IPS DF 19.7 (cell line): ENCODE data around the gene UFC1.

Experiments used
- DNase-seq: peaks from one replicate; pipeline ENCODE4 v3.0.0-alpha.2; 2013; ENCODE audit warnings: low read depth, low spot score

Gene UFC1

GRCh38 chr1:161192476-161193465 lies 39.0 kb downstream of the UFC1 start:
- no peak for DNase-seq

GRCh38 chr1:161193561-161194235 lies 39.9 kb downstream of the UFC1 start:
- no peak for DNase-seq

GRCh38 chr1:161195171-161195570 lies 41.4 kb downstream of the UFC1 start:
- no peak for DNase-seq

GRCh38 chr1:161196111-161196510 lies 42.3 kb downstream of the UFC1 start:
- DNase-seq: no peak

- no peak for DNase-seq
These were observed 43.0 kb downstream of the UFC1 start for GRCh38 chr1:161196521-161197451.

GRCh38 chr1:161197560-161198193 lies 43.9 kb downstream of the UFC1 start:
- DNase-seq: no peak

GRCh38 chr1:161198194-161198896 lies 44.6 kb downstream of the UFC1 start:
- no peak for DNase-seq

GRCh38 chr1:161198897-161199431 lies 45.2 kb downstream of the UFC1 start, which contains the start of gene ADAMTS4:
ADAMTS4 (minus strand) TSS chr1:161199054; CDS start chr1:161198627, 427 bp downstream.
- no peak for DNase-seq

- no peak for DNase-seq
These were observed 45.8 kb downstream of the UFC1 start for GRCh38 chr1:161199506-161200139.

- no peak for DNase-seq
These were observed 46.7 kb downstream of the UFC1 start for GRCh38 chr1:161200421-161200991.

- no peak for DNase-seq
These were observed 47.4 kb downstream of the UFC1 start for GRCh38 chr1:161200992-161201835.

- DNase-seq: peak; percentile 99
These were observed 48.3 kb downstream of the UFC1 start, which contains the start of gene NDUFS2 for GRCh38 chr1:161201836-161202712. NDUFS2 (plus strand) TSS chr1:161202367; CDS start chr1:161202386, 19 bp downstream.

- no peak for DNase-seq
These were observed 52.8 kb downstream of the UFC1 start for GRCh38 chr1:161206411-161207140.

- DNase-seq: no peak
These were observed 53.4 kb downstream of the UFC1 start for GRCh38 chr1:161207173-161207572.
